Gastroesophageal sphincter (tissue), 3 donors: Measurements from ENCODE around the gene MRFAP1L1.

Source experiments
- CTCF ChIP-seq, 4 experiments: fragments of 200-600 bp in 2 of 4; fragments of 450-650 bp in 2 of 4; sonication (generic) in 1 of 4; IDR thresholded peaks; one replicate each; pipeline ENCODE4 v1.5.1; 2017 to 2019; ENCODE audit warnings: antibody characterized with exemption in 4 of 4, mild to moderate bottlenecking in 2 of 4, moderate library complexity in 2 of 4
- POLR2A ChIP-seq, 2 donors: fragments of 450-650 bp; IDR thresholded peaks; one replicate each; pipeline ENCODE4 v1.6.1; 2017; ENCODE audit warnings: antibody characterized with exemption in 2 of 2, mild to moderate bottlenecking in 2 of 2, moderate library complexity in 1 of 2
- POLR2AphosphoS5 ChIP-seq: sonication (generic); formaldehyde crosslinking; IDR thresholded peaks from one replicate; pipeline ENCODE4 v1.6.1; 2017; ENCODE audit warnings: antibody characterized with exemption

GRCh38 chr4:6706173-6706572 lies 3.5 kb downstream of the MRFAP1L1 start:
- TF ChIP-seq CTCF (IDR thresholded peaks at IDR 0.05), result no peak
- no peak for TF ChIP-seq POLR2AphosphoS5
- TF ChIP-seq POLR2A (IDR thresholded peaks at IDR 0.05), result no peak
